Spleen (tissue), 11 donors: ENCODE data around the gene KDM2A. TPM values are rescaled to one million over a fixed set of nuclear protein-coding genes. Genes with fewer than 3 reads are reported as not detected.
A peak's percentile ranks its signal among the peaks of the same experiment; 100 is the strongest.

Source experiments
- DNase-seq: peaks from one replicate; pipeline ENCODE4 v3.0.0-alpha.2; 2020
- H3K27ac ChIP-seq, 8 donors: fragments of 200-600 bp; sonication (generic) in 7 of 8; 1 replicate in 4 of 8; 2 replicates in 4 of 8; pipeline versions ENCODE4 v1.5.0 to v1.8.0; 2016 to 2021; ENCODE audit warnings: inconsistent platforms in 4 of 8, mild to moderate bottlenecking in 4 of 8, moderate library complexity in 1 of 8
- H3K27me3 ChIP-seq, 7 donors: fragments of 200-600 bp; sonication (generic) in 6 of 7; replicated peaks in 1 of 7; 1 replicate in 4 of 7; 2 replicates in 3 of 7; pipeline versions ENCODE4 v1.5.0 to v1.8.0; 2016 to 2021; ENCODE audit warnings: inconsistent platforms in 3 of 7, mild to moderate bottlenecking in 1 of 7
- H3K36me3 ChIP-seq, 6 donors: fragments of 200-600 bp; sonication (generic) in 5 of 6; 1 replicate in 4 of 6; 2 replicates in 2 of 6; pipeline versions ENCODE4 v1.5.0 to v1.8.0; 2016 to 2021; ENCODE audit warnings: inconsistent platforms in 2 of 6
- H3K4me1 ChIP-seq, 6 donors: fragments of 200-600 bp; sonication (generic) in 5 of 6; 1 replicate in 3 of 6; 2 replicates in 3 of 6; pipeline versions ENCODE4 v1.5.0 to v1.8.0; 2016 to 2021; ENCODE audit warnings: inconsistent platforms in 3 of 6
- H3K4me3 ChIP-seq, 8 donors: fragments of 200-600 bp; sonication (generic) in 7 of 8; 1 replicate in 4 of 8; 2 replicates in 4 of 8; pipeline versions ENCODE4 v1.5.0 to v1.8.0; 2016 to 2021; ENCODE audit warnings: inconsistent platforms in 4 of 8, mild to moderate bottlenecking in 4 of 8, moderate library complexity in 2 of 8
- H3K9me3 ChIP-seq, 8 donors: fragments of 200-600 bp; sonication (generic) in 7 of 8; 1 replicate in 4 of 8; 2 replicates in 4 of 8; pipeline versions ENCODE4 v1.5.0 to v1.8.0; 2016 to 2021; ENCODE audit warnings: inconsistent platforms in 4 of 8
- CTCF ChIP-seq, 11 experiments: fragments of 200-600 bp in 7 of 11; fragments of 450-650 bp in 4 of 11; sonication (generic) in 4 of 11; IDR thresholded peaks in 8 of 11; conservative IDR thresholded peaks in 3 of 11; 1 replicate in 7 of 11; 2 replicates in 4 of 11; pipeline versions ENCODE4 v1.4.0 to v1.8.0; 2016 to 2021; ENCODE audit warnings: antibody characterized with exemption in 11 of 11, inconsistent platforms in 4 of 11, mild to moderate bottlenecking in 1 of 11
- POLR2A ChIP-seq, 3 donors: fragments of 450-650 bp; IDR thresholded peaks; one replicate each; pipeline ENCODE4 v1.5.1; 2017; ENCODE audit warnings: antibody characterized with exemption in 3 of 3, mild to moderate bottlenecking in 1 of 3
- POLR2AphosphoS5 ChIP-seq, 3 donors: sonication (generic); formaldehyde crosslinking; IDR thresholded peaks; one replicate each; pipeline ENCODE4 v1.5.1; 2017; ENCODE audit warnings: antibody characterized with exemption in 3 of 3
- WGBS, 5 donors: extraction: QIAGEN DNeasy Blood & Tissue Kit in 3 of 5; methylation state at CpG; one replicate each; pipeline versions ENCODE4 v1.1.5 to v1.1.7; 2013 to 2018; 5-methylcytosine and 5-hydroxymethylcytosine counted together
- intact Hi-C: fragments of 100-400 bp; cut with DNase I; formaldehyde crosslinking; loops from one replicate; pipeline ENCODE4 v1.15.0; 2023; ENCODE audit warnings: low total_unique reads
- polyA plus RNA-seq, 3 donors: library from polyadenylated mRNA; stranded (reverse); fragments of 200-250 nt; gene quantifications; one replicate each; pipeline ENCODE4 v1.2.1, GENCODE V29; 2013
- total RNA-seq, 7 donors: library from RNA; depleted of rRNA in 3 of 7; stranded (reverse); fragments of >200 nt in 3 of 7; fragmentation: NEBNext Ultra II Directional in 4 of 7; extraction: Animal tissue kit (Norgen Biotek cat#: 25700) in 4 of 7; gene quantifications; one replicate each; pipeline versions ENCODE4 v1.1.0 to v1.2.1, GENCODE V29; 2016 to 2021
- donor health status: healthy with polysubstance abuse.
- donor health status: DM: no; HTN: no; CAD: no; lungs with moderate emphysema.
- donor health status: DM: no; HTN: no; CAD: no.
- donor health status: Bipolar disorder and iron deficiency.
- donor health status: healthy.
- donor health status: DM: no; HTN: no; CAD: no.
- donor health status: DM: yes; HTN: yes; CAD: no.

The KDM2A gene
- total and polyA plus RNA-seq, 10 donors, result 18.5 to 149 (median 125) TPM

- TF ChIP-seq CTCF (IDR thresholded peaks at IDR 0.05 in 8 of 11, conservative IDR thresholded peaks at IDR 0.05 in 3 of 11) (no peak), POLR2A (IDR thresholded peaks at IDR 0.05) (no peak), POLR2AphosphoS5 (IDR thresholded peaks at IDR 0.05) (peak in 1 of 3 donors; percentile 49)
- WGBS, 5 donors, result 93 to 98% (median 94%) methylated on average over 22 to 33 of the region's 33 CpGs
- H3K4me3 ChIP-seq, result peak overlapping the region in 1 of 8 donors; percentile 2
- intact Hi-C loops, result no loop called here
- peaks cover 32 to 74% (median 65%) of the 10 kb centered on the region in 6 donors for H3K4me1 ChIP-seq
- H3K36me3 ChIP-seq, result peaks cover 0 to 77% (median 45%) of the 10 kb centered on the region in 6 donors
- peaks cover 5 to 20% (median 17%) of the 10 kb centered on the region in 8 donors for H3K9me3 ChIP-seq
- H3K27ac ChIP-seq, result peak overlapping the region in 4 of 8 donors; percentile 7 to 100 (median 62)
- no peaks in the 10 kb centered on the region for H3K27me3 ChIP-seq
- DNase-seq, result peak; percentile 78
Measured at GRCh38 chr11:67291481-67292381, 172.7 kb downstream of the KDM2A start.

DNA sequence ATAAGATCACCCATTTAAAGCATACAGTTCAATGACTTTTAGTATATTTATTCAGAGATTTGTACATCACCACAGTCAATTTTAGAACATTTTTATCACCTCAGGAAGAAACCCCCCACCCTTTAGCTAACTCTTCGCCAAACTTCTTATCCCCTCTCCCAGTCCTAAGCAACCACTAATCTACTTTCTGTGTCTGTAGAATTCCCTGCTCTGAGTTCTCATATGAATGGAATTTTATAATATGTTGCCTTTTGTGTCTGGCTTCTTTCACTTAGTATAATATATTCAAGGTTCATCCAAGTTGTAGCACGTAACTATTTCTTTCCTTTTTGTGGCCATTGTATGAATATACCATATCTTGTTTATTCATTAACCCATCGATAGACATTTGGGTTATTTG is 173.6 kb downstream of the KDM2A start:
- H3K27ac ChIP-seq, result peak overlapping the region in 5 of 8 donors; percentile 7 to 100 (median 23)
- H3K4me3 ChIP-seq, result no peak overlapping the region
- peaks cover 23 to 64% (median 56%) of the 10 kb centered on the region in 6 donors for H3K4me1 ChIP-seq
- peaks cover 5 to 21% (median 19%) of the 10 kb centered on the region in 8 donors for H3K9me3 ChIP-seq
- H3K36me3 ChIP-seq, result peaks cover 0 to 78% (median 47%) of the 10 kb centered on the region in 6 donors
- DNase-seq, result no peak
- WGBS, 5 donors, result 60 to 77% (median 63%) methylated on average over 3 of the region's 3 CpGs
- TF ChIP-seq CTCF (IDR thresholded peaks at IDR 0.05 in 8 of 11, conservative IDR thresholded peaks at IDR 0.05 in 3 of 11) (no peak), POLR2A (IDR thresholded peaks at IDR 0.05) (no peak), POLR2AphosphoS5 (IDR thresholded peaks at IDR 0.05) (no peak)
- intact Hi-C loops, result no loop called here
- no peaks in the 10 kb centered on the region for H3K27me3 ChIP-seq

- Histone ChIP-seq H3K4me1 (peaks cover 19 to 61% (median 52%) of the 10 kb centered on the region in 6 donors), H3K27ac (peak overlapping the region in 4 of 8 donors; percentile 16 to 100 (median 38)), H3K36me3 (peaks cover 0 to 82% (median 49%) of the 10 kb centered on the region in 6 donors), H3K4me3 (no peak overlapping the region), H3K9me3 (peaks cover 5 to 21% (median 19%) of the 10 kb centered on the region in 8 donors), H3K27me3 (no peaks in the 10 kb centered on the region)
- no peak for DNase-seq
- intact Hi-C loops, result no loop called here
- WGBS, 5 donors, result 39 to 57% (median 43%) methylated on average over 3 of the region's 3 CpGs
- TF ChIP-seq POLR2AphosphoS5 (IDR thresholded peaks at IDR 0.05) (no peak), CTCF (IDR thresholded peaks at IDR 0.05 in 8 of 11, conservative IDR thresholded peaks at IDR 0.05 in 3 of 11) (no peak), POLR2A (IDR thresholded peaks at IDR 0.05) (no peak)
Measured at GRCh38 chr11:67293090-67293489, 174.0 kb downstream of the KDM2A start.

DNA sequence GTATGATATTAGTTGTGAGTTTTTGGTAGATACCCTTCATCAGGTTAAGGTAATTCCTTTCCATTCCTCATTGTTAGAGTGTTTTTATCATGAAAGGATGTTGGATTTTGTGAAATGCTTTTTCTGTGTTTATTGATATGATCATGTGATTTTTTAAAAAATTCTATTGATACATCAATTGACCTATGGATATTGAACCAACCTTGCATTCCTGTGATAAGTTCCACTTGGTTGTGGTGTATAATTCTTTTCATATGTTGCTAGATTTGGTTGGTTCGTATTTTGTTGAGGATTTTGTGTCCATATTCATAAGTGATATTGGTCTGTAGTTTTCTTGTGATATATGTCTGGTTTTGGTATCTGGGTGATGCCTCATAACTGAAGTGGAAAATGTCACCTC is 176.8 kb downstream of the KDM2A start:
- no peak for DNase-seq
- Histone ChIP-seq H3K4me3 (no peak overlapping the region), H3K9me3 (peaks cover 5 to 21% (median 19%) of the 10 kb centered on the region in 8 donors), H3K27me3 (no peaks in the 10 kb centered on the region), H3K27ac (no peak overlapping the region), H3K36me3 (peaks cover 0 to 100% (median 69%) of the 10 kb centered on the region in 6 donors), H3K4me1 (peaks cover 4 to 54% (median 29%) of the 10 kb centered on the region in 6 donors)
- 97 to 100% (median 100%) methylated on average over 1 of the region's 1 CpG for WGBS, 5 donors
- TF ChIP-seq POLR2AphosphoS5 (IDR thresholded peaks at IDR 0.05) (no peak), CTCF (IDR thresholded peaks at IDR 0.05 in 8 of 11, conservative IDR thresholded peaks at IDR 0.05 in 3 of 11) (no peak), POLR2A (IDR thresholded peaks at IDR 0.05) (no peak)
- intact Hi-C loops, result no loop called here
